CD4-positive, alpha-beta T cell treated with Interleukin-17A for 4 hours (primary cell): ENCODE data around the gene FAM151B.
"Not testable (repeated sequence)": the region's sequence is repeated elsewhere in the genome, so short reads cannot be mapped to it uniquely, and the experiment has no call there.

Experiments
- DNase-seq: peaks from one replicate; pipeline ENCODE4 v3.0.0-alpha.2; 2020; ENCODE audit warnings: mixed read lengths

FAM151B gene

GRCh38 chr5:80504833-80505232 lies 16.9 kb downstream of the FAM151B start:
- no peak for DNase-seq

- no peak for DNase-seq
Measured at GRCh38 chr5:80507663-80508062, 19.8 kb downstream of the FAM151B start.

GRCh38 chr5:80508844-80509243 lies 20.9 kb downstream of the FAM151B start:
- DNase-seq = no peak

GRCh38 chr5:80509362-80509761 lies 21.5 kb downstream of the FAM151B start:
- no peak for DNase-seq

- no peak for DNase-seq
Measured at GRCh38 chr5:80516826-80517225, 28.9 kb downstream of the FAM151B start.

GRCh38 chr5:80540691-80541090 lies 52.8 kb downstream of the FAM151B start:
- no peak for DNase-seq

GRCh38 chr5:80541392-80541791 lies 53.5 kb downstream of the FAM151B start:
- DNase-seq = no peak

- DNase-seq = no peak
Measured at GRCh38 chr5:80554646-80555045, 66.7 kb downstream of the FAM151B start.

GRCh38 chr5:80555099-80555498 lies 67.2 kb downstream of the FAM151B start:
- DNase-seq = no peak

- DNase-seq = no peak
Measured at GRCh38 chr5:80559244-80559643, 71.3 kb downstream of the FAM151B start.

- no peak for DNase-seq
Measured at GRCh38 chr5:80565330-80565729, 77.4 kb downstream of the FAM151B start.

- no peak for DNase-seq
Measured at GRCh38 chr5:80566711-80567259, 78.9 kb downstream of the FAM151B start.

- no peak for DNase-seq
Measured at GRCh38 chr5:80568251-80568650, 80.4 kb downstream of the FAM151B start.

- DNase-seq = no peak
Measured at GRCh38 chr5:80569086-80569960, 81.4 kb downstream of the FAM151B start.

- DNase-seq = no peak
Measured at GRCh38 chr5:80569961-80570786, 82.3 kb downstream of the FAM151B start, which contains the start of gene ANKRD34B. Gene ANKRD34B, minus strand, starts transcription at chr5:80570280. Its CDS starts 10,261 bp downstream, at chr5:80560019.

- DNase-seq = no peak
Measured at GRCh38 chr5:80573062-80573461, 85.2 kb downstream of the FAM151B start.

- DNase-seq = no peak
Measured at GRCh38 chr5:80576383-80576782, 88.5 kb downstream of the FAM151B start.

- DNase-seq = no peak
Measured at GRCh38 chr5:80577707-80578106, 89.8 kb downstream of the FAM151B start.

GRCh38 chr5:80579050-80579449 lies 91.2 kb downstream of the FAM151B start:
- no peak for DNase-seq

GRCh38 chr5:80580291-80580690 lies 92.4 kb downstream of the FAM151B start:
- not testable (repeated sequence) for DNase-seq

- no peak for DNase-seq
Measured at GRCh38 chr5:80584770-80585169, 96.9 kb downstream of the FAM151B start.

GRCh38 chr5:80588858-80589540 lies 101.1 kb downstream of the FAM151B start:
- no peak for DNase-seq

- DNase-seq = no peak
Measured at GRCh38 chr5:80590766-80591165, 102.9 kb downstream of the FAM151B start.
